B cell (primary cell): ENCODE measurements around the gene PRSS56. TPM values are rescaled to one million over a fixed set of nuclear protein-coding genes. Genes with fewer than 3 reads are reported as not detected.

Experiments
- ATAC-seq: fragments of 200-7000 bp; cut with Tn5 transposase; one replicate; pipeline ENCODE4 v1.10.0; 2021; ENCODE audit warnings: low read depth, mild to moderate bottlenecking, moderate number of reproducible peaks, moderate library complexity
- CTCF ChIA-PET: fragments of 350-600 bp; sonication (Branson Sonifier 250); formaldehyde crosslinking; loops from one replicate; lab custom pipeline; 2021; ENCODE audit warnings: antibody characterized with exemption, inconsistent platforms; lab: Charles Lee
- POLR2A ChIA-PET: fragments of 350-600 bp; sonication (Branson Sonifier 250); formaldehyde crosslinking; loops from one replicate; lab custom pipeline; 2021; ENCODE audit warnings: antibody characterized with exemption; lab: Charles Lee
- DNase-seq: peaks from one replicate; pipeline ENCODE4 v3.0.0; 2013
- H2AFZ ChIP-seq: 2 replicates; pipeline ENCODE4 v1.6.1; 2012; ENCODE audit warnings: mild to moderate bottlenecking, low read depth, low read length; ENCODE audit not compliant: insufficient read depth, poor library complexity, severe bottlenecking
- H3K27ac ChIP-seq, 2 donors: 1 replicate in 1 of 2; 2 replicates in 1 of 2; pipeline ENCODE4 v1.5.1; 2012 to 2013; ENCODE audit warnings: low read length in 2 of 2, mild to moderate bottlenecking in 2 of 2, moderate library complexity in 1 of 2
- H3K27me3 ChIP-seq, 4 experiments: fragments of 200-600 bp in 1 of 4; sonication (generic) in 1 of 4; replicated peaks in 1 of 4; 1 replicate in 2 of 4; 2 replicates in 2 of 4; pipeline versions ENCODE4 v1.6.1 to v1.7.0; 2013 to 2016; ENCODE audit warnings: low read length in 3 of 4, mild to moderate bottlenecking in 2 of 4, mixed read lengths in 1 of 4, moderate library complexity in 1 of 4; ENCODE audit not compliant: insufficient read depth in 4 of 4, control insufficient read depth in 3 of 4; ENCODE audit errors: control extremely low read depth in 1 of 4
- H3K36me3 ChIP-seq, 2 experiments: replicated peaks in 1 of 2; 1 replicate in 1 of 2; 2 replicates in 1 of 2; pipeline versions ENCODE4 v1.6.1 to v1.7.1; 2013; ENCODE audit warnings: low read length in 1 of 2; ENCODE audit not compliant: insufficient read depth in 2 of 2, control insufficient read depth in 1 of 2; ENCODE audit errors: control extremely low read depth in 1 of 2, extremely low read depth in 1 of 2
- H3K4me1 ChIP-seq, 2 donors: fragments of 200-600 bp in 1 of 2; sonication (generic) in 1 of 2; 1 replicate in 1 of 2; 2 replicates in 1 of 2; pipeline versions ENCODE4 v1.5.1 to v1.6.1; 2013 to 2017; ENCODE audit warnings: low read length in 2 of 2; ENCODE audit not compliant: control insufficient read depth in 2 of 2, insufficient read depth in 2 of 2
- H3K4me2 ChIP-seq: replicated peaks from 2 replicates; pipeline ENCODE3; 2012; ENCODE audit warnings: mild to moderate bottlenecking, low read depth, low read length; ENCODE audit not compliant: poor library complexity, severe bottlenecking
- H3K4me3 ChIP-seq, 5 experiments: fragments of 200-600 bp in 1 of 5; sonication (generic) in 1 of 5; 1 replicate in 3 of 5; 2 replicates in 2 of 5; pipeline versions ENCODE4 v1.5.1 to v1.7.0; 2011 to 2016; ENCODE audit warnings: low read length in 4 of 5, mild to moderate bottlenecking in 4 of 5, low read depth in 2 of 5, control low read depth in 1 of 5, moderate library complexity in 1 of 5; ENCODE audit not compliant: insufficient read depth in 1 of 5; ENCODE audit errors: control extremely low read depth in 1 of 5, extremely low read depth in 1 of 5
- H3K79me2 ChIP-seq: fragments of 200-600 bp; sonication (generic); one replicate; pipeline ENCODE4 v1.6.0; 2016; ENCODE audit warnings: low read length; ENCODE audit not compliant: control insufficient read depth, insufficient read depth
- H3K9ac ChIP-seq: fragments of 200-600 bp; sonication (generic); 2 replicates; pipeline ENCODE4 v1.6.1; 2017; ENCODE audit warnings: mild to moderate bottlenecking, low read length, moderate library complexity
- H3K9me3 ChIP-seq, 3 donors: one replicate each; pipeline versions ENCODE4 v1.6.1 to v1.7.1; 2013; ENCODE audit warnings: low read length in 2 of 3; ENCODE audit not compliant: control insufficient read depth in 2 of 3, insufficient read depth in 1 of 3; ENCODE audit errors: control extremely low read depth in 1 of 3
- H4K20me1 ChIP-seq: 2 replicates; pipeline ENCODE4 v1.6.0; 2012; ENCODE audit warnings: mild to moderate bottlenecking, low read length; ENCODE audit not compliant: insufficient read depth, control insufficient read depth, poor library complexity, severe bottlenecking
- H3K27ac Mint-ChIP-seq: one replicate; pipeline ENCODE4 v1.8.0; 2021; ENCODE audit warnings: mixed read lengths
- H3K27me3 Mint-ChIP-seq: one replicate; pipeline ENCODE4 v1.8.0; 2021; ENCODE audit warnings: mixed read lengths
- H3K4me1 Mint-ChIP-seq: one replicate; pipeline ENCODE4 v1.8.0; 2021; ENCODE audit warnings: mixed read lengths
- H3K4me3 Mint-ChIP-seq: one replicate; pipeline ENCODE4 v1.8.0; 2021; ENCODE audit warnings: mixed read lengths
- H3K9me3 Mint-ChIP-seq: one replicate; pipeline ENCODE4 v1.8.0; 2022; ENCODE audit warnings: mixed read lengths; ENCODE audit not compliant: insufficient read depth
- CTCF ChIP-seq: fragments of 200-600 bp; IDR thresholded peaks from one replicate; pipeline ENCODE4 v1.8.0; 2022; ENCODE audit warnings: antibody characterized with exemption, mild to moderate bottlenecking
- EZH2 ChIP-seq: IDR thresholded peaks from 2 replicates; pipeline ENCODE4 v1.6.1; 2012; ENCODE audit warnings: borderline replicate concordance, low read depth, mild to moderate bottlenecking, moderate library complexity, low read length; ENCODE audit not compliant: insufficient read depth, poor library complexity, severe bottlenecking
- WGBS: methylation state at CpG from one replicate; pipeline ENCODE4 v1.1.5; 2013; ENCODE audit warnings: missing lambda C conversion rate; ENCODE audit not compliant: insufficient coverage; 5-methylcytosine and 5-hydroxymethylcytosine counted together
- intact Hi-C: fragments of 100-400 bp; cut with micrococcal nuclease; formaldehyde crosslinking; loops from one replicate; pipeline ENCODE4 v1.10.0; 2022
- polyA plus RNA-seq: library from polyadenylated mRNA; depleted of rRNA; stranded (reverse); fragments of >200 nt; gene quantifications from 2 replicates; pipeline ENCODE4 v1.2.3, GENCODE V29; 2012
- total RNA-seq, 2 donors: library from RNA; stranded (reverse); fragments of 120-200 nt in 1 of 2; gene quantifications; 1 replicate in 1 of 2; 2 replicates in 1 of 2; pipeline versions ENCODE4 v1.2.3 to v1.2.4, GENCODE V29; 2013 to 2022

The PRSS56 gene
- total and polyA plus RNA-seq, 2 donors (not counting 1 experiment from before 2014, with no cell fraction given): not detected

- no peak overlapping the region for H3K9ac ChIP-seq
- ChIA-PET CTCF (no interaction called here), POLR2A (no interaction called here)
- H3K4me2 ChIP-seq: no peak overlapping the region
- intact Hi-C loops: no loop called here
- peaks cover 25% of the 10 kb centered on the region for H3K4me1 Mint-ChIP-seq
- peaks cover 3 to 17% of the 10 kb centered on the region in 2 experiments for H3K36me3 ChIP-seq
- ATAC-seq: no peak
- no peak overlapping the region for H3K4me3 Mint-ChIP-seq
- H3K79me2 ChIP-seq: peaks cover 40% of the 10 kb centered on the region
- peaks cover 0 to 7% (median 0%) of the 10 kb centered on the region in 3 donors for H3K9me3 ChIP-seq
- H3K27ac ChIP-seq: no peak overlapping the region
- no peak for DNase-seq
- H2AFZ ChIP-seq: no peak overlapping the region
- H3K4me1 ChIP-seq: peaks cover 0 to 8% of the 10 kb centered on the region in 2 donors
- H3K9me3 Mint-ChIP-seq: no peaks in the 10 kb centered on the region
- H3K27me3 ChIP-seq: peaks cover 0 to 6% (median 2%) of the 10 kb centered on the region in 4 experiments
- H3K27me3 Mint-ChIP-seq: no peaks in the 10 kb centered on the region
- WGBS: 97% methylated on average over 19 of the region's 19 CpGs
- H4K20me1 ChIP-seq: peaks cover 14% of the 10 kb centered on the region
- H3K4me3 ChIP-seq: no peak overlapping the region
- no peak for TF ChIP-seq CTCF
- no peak for TF ChIP-seq EZH2
- no peak overlapping the region for H3K27ac Mint-ChIP-seq
These were observed 23.9 kb downstream of the PRSS56 start for GRCh38 chr2:232543928-232544631.

- Mint-ChIP-seq H3K9me3 (no peaks in the 10 kb centered on the region), H3K27ac (no peak overlapping the region), H3K4me1 (peaks cover 31% of the 10 kb centered on the region), H3K27me3 (no peaks in the 10 kb centered on the region), H3K4me3 (no peak overlapping the region)
- H3K36me3 ChIP-seq: peaks cover 3 to 17% of the 10 kb centered on the region in 2 experiments
- ChIA-PET CTCF (no interaction called here), POLR2A (no interaction called here)
- H3K4me2 ChIP-seq: no peak overlapping the region
- peaks cover 4 to 9% of the 10 kb centered on the region in 2 donors for H3K4me1 ChIP-seq
- no peak overlapping the region for H2AFZ ChIP-seq
- H3K4me3 ChIP-seq: no peak overlapping the region
- no peak for TF ChIP-seq EZH2
- no peak for TF ChIP-seq CTCF
- ATAC-seq: no peak
- peaks cover 0 to 2% (median 0%) of the 10 kb centered on the region in 3 donors for H3K9me3 ChIP-seq
- no peak for DNase-seq
- peaks cover 44% of the 10 kb centered on the region for H3K79me2 ChIP-seq
- no peak overlapping the region for H3K27ac ChIP-seq
- peaks cover 0 to under 1% (median 0%) of the 10 kb centered on the region in 4 experiments for H3K27me3 ChIP-seq
- no peak overlapping the region for H3K9ac ChIP-seq
- 82% methylated on average over 4 of the region's 6 CpGs for WGBS
- peaks cover 14% of the 10 kb centered on the region for H4K20me1 ChIP-seq
- intact Hi-C loops: no loop called here
These were observed 24.5 kb downstream of the PRSS56 start for GRCh38 chr2:232544674-232545073.
